Astrocyte of the cerebellum (primary cell): Measurements from ENCODE around the gene C2orf78.

Source experiments
- DNase-seq: peaks from one replicate; pipeline ENCODE4 v3.0.0-alpha.2; 2011; ENCODE audit warnings: low read depth
- H3K4me3 ChIP-seq: 2 replicates; pipeline ENCODE4 v1.5.1; 2011; ENCODE audit warnings: mild to moderate bottlenecking, low read depth, low read length, moderate library complexity
- in situ Hi-C: cut with HindIII; loops from 2 replicates; pipeline ENCODE4 v1.10.0; 2017; ENCODE audit warnings: low sequenced_read_pairs
- TF ChIP-seq, protein P1 (sequence below): IDR thresholded peaks from 2 replicates; pipeline ENCODE4 v1.5.1; 2012; ENCODE audit warnings: low read length, low read depth, moderate library complexity, mild to moderate bottlenecking; ENCODE audit errors: missing control alignments

C2orf78 gene

DNA sequence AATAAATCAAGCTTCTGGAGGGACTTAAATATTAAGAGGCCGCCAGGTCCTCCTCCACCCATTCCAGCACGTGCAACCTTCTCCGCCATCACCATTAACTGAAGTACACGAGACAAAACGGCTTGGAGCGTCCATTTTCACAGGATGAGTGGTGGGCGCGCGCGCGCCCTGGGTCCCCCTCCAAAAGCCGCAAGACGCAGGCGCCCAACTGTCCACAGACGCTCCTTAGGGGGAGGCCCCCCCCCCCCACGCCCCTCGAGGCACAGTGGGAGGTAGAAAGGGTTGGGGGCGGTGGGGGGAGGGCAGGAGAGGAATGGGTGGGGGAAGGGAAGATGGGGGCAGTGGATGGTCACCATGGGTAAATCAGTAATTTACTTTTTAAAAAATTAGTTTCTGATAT lies 34.3 kb downstream of the C2orf78 start:
- in situ Hi-C loops: loop anchor here (10.0 kb wide), 1 partner anchor 317 kb away; no protein-coding TSS in a partner anchor
- no peak for DNase-seq
- H3K4me3 ChIP-seq: no peak overlapping the region
- TF ChIP-seq, protein P1, sequence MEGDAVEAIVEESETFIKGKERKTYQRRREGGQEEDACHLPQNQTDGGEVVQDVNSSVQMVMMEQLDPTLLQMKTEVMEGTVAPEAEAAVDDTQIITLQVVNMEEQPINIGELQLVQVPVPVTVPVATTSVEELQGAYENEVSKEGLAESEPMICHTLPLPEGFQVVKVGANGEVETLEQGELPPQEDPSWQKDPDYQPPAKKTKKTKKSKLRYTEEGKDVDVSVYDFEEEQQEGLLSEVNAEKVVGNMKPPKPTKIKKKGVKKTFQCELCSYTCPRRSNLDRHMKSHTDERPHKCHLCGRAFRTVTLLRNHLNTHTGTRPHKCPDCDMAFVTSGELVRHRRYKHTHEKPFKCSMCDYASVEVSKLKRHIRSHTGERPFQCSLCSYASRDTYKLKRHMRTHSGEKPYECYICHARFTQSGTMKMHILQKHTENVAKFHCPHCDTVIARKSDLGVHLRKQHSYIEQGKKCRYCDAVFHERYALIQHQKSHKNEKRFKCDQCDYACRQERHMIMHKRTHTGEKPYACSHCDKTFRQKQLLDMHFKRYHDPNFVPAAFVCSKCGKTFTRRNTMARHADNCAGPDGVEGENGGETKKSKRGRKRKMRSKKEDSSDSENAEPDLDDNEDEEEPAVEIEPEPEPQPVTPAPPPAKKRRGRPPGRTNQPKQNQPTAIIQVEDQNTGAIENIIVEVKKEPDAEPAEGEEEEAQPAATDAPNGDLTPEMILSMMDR: no peak

DNA sequence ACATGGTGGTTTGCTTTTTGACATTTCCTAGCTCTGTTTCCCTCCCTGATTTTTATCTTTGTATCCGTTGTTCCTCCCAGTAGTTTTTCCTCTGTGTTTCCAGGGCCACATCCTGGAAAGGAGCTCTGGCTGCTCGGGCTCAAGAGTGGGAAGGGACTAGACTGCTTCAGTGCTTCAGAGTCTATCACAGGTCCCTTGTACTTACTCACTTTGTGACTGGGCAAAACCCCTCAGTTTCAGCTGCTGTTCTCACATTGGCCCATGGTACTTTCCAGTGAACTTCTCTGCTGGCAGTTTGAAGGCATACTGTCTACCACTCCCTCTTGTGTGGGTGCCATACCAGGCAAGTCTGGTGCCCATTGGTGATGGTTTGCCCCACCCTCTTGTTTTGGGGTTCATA lies 37.2 kb downstream of the C2orf78 start:
- no peak overlapping the region for H3K4me3 ChIP-seq
- TF ChIP-seq, protein P1: no peak
- in situ Hi-C loops: no loop called here
- no peak for DNase-seq

DNA sequence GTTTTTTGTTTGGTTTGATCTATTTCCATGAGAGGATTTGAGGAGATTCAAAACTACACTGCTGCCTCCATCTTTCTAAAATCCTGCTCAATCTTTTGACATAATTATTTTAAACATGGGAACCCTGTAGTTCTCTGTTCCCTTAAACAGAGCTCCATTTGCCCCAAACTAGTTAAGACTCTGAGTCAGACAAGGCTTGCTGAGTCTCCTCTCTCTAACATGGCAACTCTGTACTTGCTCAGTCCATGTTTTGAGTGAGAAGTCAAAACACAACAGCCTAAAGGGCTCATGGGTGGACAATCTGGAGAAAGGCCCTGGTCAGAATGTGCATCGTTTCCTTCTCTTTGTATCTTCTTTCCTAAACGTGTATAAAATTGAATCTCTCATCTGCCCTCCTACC lies 37.7 kb downstream of the C2orf78 start:
- no peak overlapping the region for H3K4me3 ChIP-seq
- TF ChIP-seq, protein P1: no peak
- DNase-seq: no peak
- in situ Hi-C loops: no loop called here

DNA sequence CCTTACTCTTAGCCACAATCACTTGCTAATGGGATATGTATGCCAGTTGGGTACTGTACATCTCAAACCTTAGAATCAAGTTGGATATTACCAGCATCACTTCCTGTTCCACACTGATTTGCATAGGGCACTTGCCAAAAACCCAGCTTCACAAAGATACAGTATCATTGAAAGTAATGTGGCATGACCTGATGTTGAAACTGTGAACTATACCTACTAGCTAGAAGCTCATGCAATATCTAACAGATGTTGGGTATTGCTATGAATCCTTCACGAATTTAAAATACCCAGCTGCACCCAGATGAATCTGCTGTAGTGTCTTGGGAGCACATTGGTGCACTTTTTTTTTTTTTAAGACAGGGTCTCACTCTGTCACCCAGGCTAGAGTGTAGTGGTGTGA lies 38.3 kb downstream of the C2orf78 start:
- no peak overlapping the region for H3K4me3 ChIP-seq
- TF ChIP-seq, protein P1: no peak
- in situ Hi-C loops: no loop called here
- no peak for DNase-seq

DNA sequence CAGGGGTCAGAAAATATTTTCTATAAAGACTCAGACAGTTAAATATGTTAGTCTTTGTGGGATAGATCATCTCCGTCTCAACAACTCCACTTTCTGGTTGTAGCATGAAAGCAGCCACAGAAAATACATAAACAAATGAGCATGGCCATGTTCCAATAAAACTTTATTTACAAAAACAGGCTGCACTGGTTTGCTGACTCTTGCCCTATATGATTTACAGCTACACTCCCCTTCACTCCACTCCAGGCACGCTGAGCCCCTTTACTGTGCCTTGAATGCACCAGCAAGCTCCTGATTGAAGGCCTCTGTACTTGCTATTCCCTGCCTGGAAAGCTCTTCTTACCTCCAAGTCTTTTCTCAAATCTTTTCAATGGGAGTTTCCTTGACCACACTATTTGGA lies 39.0 kb downstream of the C2orf78 start:
- in situ Hi-C loops: no loop called here
- DNase-seq: no peak
- TF ChIP-seq, protein P1: no peak
- H3K4me3 ChIP-seq: no peak overlapping the region

DNA sequence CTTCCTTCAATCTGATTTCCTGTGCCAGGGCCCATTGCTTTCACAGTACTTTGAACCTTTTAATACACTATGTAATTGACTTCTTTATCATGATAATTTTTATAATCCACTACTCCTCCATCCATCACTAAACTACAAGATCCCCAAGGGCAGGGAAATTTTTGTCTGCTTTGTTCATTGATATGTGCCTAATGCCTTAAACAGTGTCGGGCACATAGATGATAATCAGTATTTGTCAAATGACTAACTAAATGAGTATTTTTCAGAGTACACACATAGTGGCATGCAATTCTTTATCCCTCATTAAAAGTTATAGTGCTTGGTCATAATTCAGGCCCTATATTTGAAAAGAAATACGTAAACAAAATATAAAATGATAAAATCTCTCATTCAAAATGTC lies 39.4 kb downstream of the C2orf78 start:
- TF ChIP-seq, protein P1: no peak
- H3K4me3 ChIP-seq: no peak overlapping the region
- in situ Hi-C loops: no loop called here
- DNase-seq: no peak
